Aortic smooth muscle cell (primary cell): ENCODE results near the gene SPACA9. TPM values are rescaled to one million over a fixed set of nuclear protein-coding genes. Genes with fewer than 3 reads are reported as not detected.

ENCODE experiments used
- total RNA-seq: library from RNA; depleted of rRNA; stranded (reverse); fragments of >200 nt; gene quantifications from 2 replicates; pipeline ENCODE4 v1.2.3, GENCODE V29; 2014

The SPACA9 gene
- 3.3 and 3.7 TPM in 2 replicates for total RNA-seq

GRCh38 chr9:132878695-132879456 is at the start of gene SPACA9:
SPACA9 (plus strand) TSS chr9:132878898; CDS start chr9:132883948, 5,050 bp downstream.

GRCh38 chr9:132877824-132878694 is 639 bp upstream of the SPACA9 start, which contains the start of gene AK8:
AK8 (minus strand) TSS chr9:132878284; CDS start chr9:132878255, 29 bp downstream.

Other genes with a start within 250 kb of the SPACA9 start
- 9.4 and 9.6 TPM in 2 replicates for gene DDX31, start 208.9 kb upstream of the SPACA9 start, total RNA-seq
- 9.0 and 10.1 TPM in 2 replicates for gene GTF3C4, start 208.4 kb upstream of the SPACA9 start, total RNA-seq
- 0.40 and 0.56 TPM in 2 replicates for gene AK8, start 614 bp upstream of the SPACA9 start, total RNA-seq
- 25.4 and 40.2 TPM in 2 replicates for gene TSC1, start 65.7 kb downstream of the SPACA9 start, total RNA-seq
- gene GFI1B, start 99.8 kb downstream of the SPACA9 start, total RNA-seq, result 0.19 TPM in 1 of 2 replicates, not detected in the other
- 25.9 and 28.9 TPM in 2 replicates for gene GTF3C5, start 152.1 kb downstream of the SPACA9 start, total RNA-seq
- gene CEL, start 183.1 kb downstream of the SPACA9 start, total RNA-seq, result 0.19 and 0.26 TPM in 2 replicates
- 13.4 and 19.8 TPM in 2 replicates for gene RALGDS, start 242.3 kb downstream of the SPACA9 start, total RNA-seq